Left ventricle myocardium inferior (tissue), 1 donor: Measurements from ENCODE around the gene STIL. TPM values are rescaled to one million over a fixed set of nuclear protein-coding genes. Genes with fewer than 3 reads are reported as not detected.
"Not testable (repeated sequence)": the region's sequence is repeated elsewhere in the genome, so short reads cannot be mapped to it uniquely, and the experiment has no call there.

Experiments used
- DNase-seq: peaks from one replicate; pipeline ENCODE4 v3.0.0-alpha.2; 2020
- H3K27ac ChIP-seq: fragments of 200-600 bp; replicated peaks from 2 replicates; pipeline ENCODE4 v1.8.0; 2021
- H3K27me3 ChIP-seq: fragments of 200-600 bp; 2 replicates; pipeline ENCODE4 v1.8.0; 2021; ENCODE audit warnings: low read depth
- H3K36me3 ChIP-seq: fragments of 200-600 bp; 2 replicates; pipeline ENCODE4 v1.8.0; 2021
- H3K4me1 ChIP-seq: fragments of 200-600 bp; 2 replicates; pipeline ENCODE4 v1.8.0; 2021
- H3K4me3 ChIP-seq: fragments of 200-600 bp; 2 replicates; pipeline ENCODE4 v1.8.0; 2021; ENCODE audit warnings: mild to moderate bottlenecking, moderate library complexity
- H3K9me3 ChIP-seq: fragments of 200-600 bp; replicated peaks from 2 replicates; pipeline ENCODE4 v1.8.0; 2021
- intact Hi-C: fragments of 100-400 bp; cut with micrococcal nuclease; formaldehyde crosslinking; loops from one replicate; pipeline ENCODE4 v1.11.0; 2022
- total RNA-seq: library from RNA; stranded (reverse); fragmentation: NEBNext Ultra II Directional; extraction: Animal tissue kit (Norgen Biotek cat#: 25700); gene quantifications from one replicate; pipeline ENCODE4 v1.2.1, GENCODE V29; 2021
- TF ChIP-seq, protein P1 (sequence below): fragments of 200-600 bp; IDR thresholded peaks from 2 replicates; pipeline ENCODE4 v1.8.0; 2021; ENCODE audit warnings: antibody characterized with exemption, mild to moderate bottlenecking, borderline replicate concordance
- donor health status: DM: no; HTN: yes; CAD: no; lungs with severe emphysema.

The STIL gene
- total RNA-seq, 1 donor from 2014 or later: 0.58 TPM

DNA sequence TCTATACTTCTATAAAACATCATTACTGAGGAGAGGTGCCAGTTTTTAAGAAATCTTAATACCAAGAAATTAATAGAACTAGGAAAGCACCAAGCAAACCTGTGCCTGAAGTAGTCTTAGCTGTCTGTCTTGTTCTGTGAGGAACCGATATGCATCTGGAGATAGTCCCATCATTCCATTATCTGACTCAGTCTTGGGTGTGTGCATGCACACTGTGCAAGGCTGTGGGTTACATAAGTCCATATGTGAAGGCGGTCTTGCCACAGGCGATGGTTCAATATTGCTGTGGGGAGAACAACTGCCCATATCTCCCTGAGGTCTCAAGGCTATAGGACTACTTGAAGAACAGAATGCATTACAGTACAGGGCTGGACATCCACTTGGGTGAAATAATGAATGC is 33.8 kb downstream of the STIL start:
- Histone ChIP-seq H3K9me3 (no peaks in the 10 kb centered on the region), H3K4me3 (no peak overlapping the region), H3K27ac (no peak overlapping the region), H3K4me1 (no peaks in the 10 kb centered on the region), H3K36me3 (peaks cover 8% of the 10 kb centered on the region), H3K27me3 (no peaks in the 10 kb centered on the region)
- no peak for DNase-seq
- TF ChIP-seq, protein P1, sequence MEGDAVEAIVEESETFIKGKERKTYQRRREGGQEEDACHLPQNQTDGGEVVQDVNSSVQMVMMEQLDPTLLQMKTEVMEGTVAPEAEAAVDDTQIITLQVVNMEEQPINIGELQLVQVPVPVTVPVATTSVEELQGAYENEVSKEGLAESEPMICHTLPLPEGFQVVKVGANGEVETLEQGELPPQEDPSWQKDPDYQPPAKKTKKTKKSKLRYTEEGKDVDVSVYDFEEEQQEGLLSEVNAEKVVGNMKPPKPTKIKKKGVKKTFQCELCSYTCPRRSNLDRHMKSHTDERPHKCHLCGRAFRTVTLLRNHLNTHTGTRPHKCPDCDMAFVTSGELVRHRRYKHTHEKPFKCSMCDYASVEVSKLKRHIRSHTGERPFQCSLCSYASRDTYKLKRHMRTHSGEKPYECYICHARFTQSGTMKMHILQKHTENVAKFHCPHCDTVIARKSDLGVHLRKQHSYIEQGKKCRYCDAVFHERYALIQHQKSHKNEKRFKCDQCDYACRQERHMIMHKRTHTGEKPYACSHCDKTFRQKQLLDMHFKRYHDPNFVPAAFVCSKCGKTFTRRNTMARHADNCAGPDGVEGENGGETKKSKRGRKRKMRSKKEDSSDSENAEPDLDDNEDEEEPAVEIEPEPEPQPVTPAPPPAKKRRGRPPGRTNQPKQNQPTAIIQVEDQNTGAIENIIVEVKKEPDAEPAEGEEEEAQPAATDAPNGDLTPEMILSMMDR: no peak
- intact Hi-C loops: no loop called here

DNA sequence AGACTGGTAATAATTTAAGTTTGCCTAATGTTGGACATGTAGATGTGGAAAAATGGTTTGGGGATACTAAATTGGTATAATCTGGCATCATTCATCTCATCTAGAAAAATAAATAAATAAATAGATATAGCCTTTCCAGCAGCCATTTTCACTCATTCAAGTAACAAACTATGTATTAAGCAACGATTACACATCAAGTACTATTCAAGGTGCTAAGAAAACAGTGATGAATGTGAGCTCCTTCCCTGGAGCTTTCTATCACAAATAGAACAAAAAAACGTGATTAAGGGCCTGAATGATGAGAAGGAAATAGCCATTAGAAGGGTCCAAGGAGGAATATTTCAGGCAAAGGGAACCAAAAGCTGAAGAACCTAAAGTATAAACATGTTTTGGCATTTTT is 37.1 kb downstream of the STIL start:
- H3K4me3 ChIP-seq: no peak overlapping the region
- H3K27ac ChIP-seq: no peak overlapping the region
- intact Hi-C loops: no loop called here
- DNase-seq: no peak
- H3K9me3 ChIP-seq: no peaks in the 10 kb centered on the region
- TF ChIP-seq, protein P1: no peak
- H3K27me3 ChIP-seq: no peaks in the 10 kb centered on the region
- H3K36me3 ChIP-seq: peaks cover 8% of the 10 kb centered on the region
- H3K4me1 ChIP-seq: no peaks in the 10 kb centered on the region

DNA sequence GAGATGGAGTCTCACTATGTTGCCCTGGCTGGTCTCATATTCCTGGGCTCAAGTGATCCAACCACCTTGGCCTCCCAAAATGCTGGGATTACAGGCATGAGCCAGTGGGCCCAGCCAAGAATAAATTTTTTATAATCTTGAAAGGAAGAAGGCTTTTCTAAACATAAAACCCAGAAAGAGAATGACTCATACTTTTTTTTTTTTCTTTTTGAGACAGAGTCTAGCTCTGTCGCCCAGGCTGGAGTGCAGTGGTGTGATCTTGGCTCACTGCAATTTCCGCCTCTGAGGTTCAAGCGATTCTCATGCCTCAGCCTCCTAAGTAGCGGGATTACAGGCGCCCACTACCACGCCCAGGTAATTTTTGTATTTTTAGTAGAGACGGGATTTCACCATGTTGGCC is 38.1 kb downstream of the STIL start:
- H3K9me3 ChIP-seq, H3K4me1 ChIP-seq, H3K4me3 ChIP-seq, H3K27me3 ChIP-seq, DNase-seq, H3K27ac ChIP-seq, H3K36me3 ChIP-seq, intact Hi-C loops: not testable (repeated sequence)

DNA sequence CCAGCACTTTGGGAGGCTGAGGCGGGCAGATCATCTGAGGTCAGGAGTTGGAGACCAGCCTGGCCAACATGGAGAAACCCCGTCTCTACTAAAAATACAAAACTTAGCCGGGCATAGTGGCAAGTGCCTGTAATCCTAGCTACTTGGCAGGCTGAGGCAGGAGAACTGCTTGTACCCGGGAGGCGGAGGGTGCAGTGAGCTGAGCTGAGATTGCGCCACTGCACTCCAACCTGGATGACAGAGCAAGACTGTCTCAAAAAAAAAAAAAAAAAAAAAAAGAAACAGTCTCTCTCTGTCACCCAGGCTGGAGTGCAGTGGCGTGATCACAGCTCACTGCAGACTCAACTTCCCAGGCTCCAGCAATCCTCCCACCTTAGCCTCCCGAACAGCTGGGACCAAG is 48.4 kb downstream of the STIL start:
- intact Hi-C loops, DNase-seq, H3K4me3 ChIP-seq: not testable (repeated sequence)

DNA sequence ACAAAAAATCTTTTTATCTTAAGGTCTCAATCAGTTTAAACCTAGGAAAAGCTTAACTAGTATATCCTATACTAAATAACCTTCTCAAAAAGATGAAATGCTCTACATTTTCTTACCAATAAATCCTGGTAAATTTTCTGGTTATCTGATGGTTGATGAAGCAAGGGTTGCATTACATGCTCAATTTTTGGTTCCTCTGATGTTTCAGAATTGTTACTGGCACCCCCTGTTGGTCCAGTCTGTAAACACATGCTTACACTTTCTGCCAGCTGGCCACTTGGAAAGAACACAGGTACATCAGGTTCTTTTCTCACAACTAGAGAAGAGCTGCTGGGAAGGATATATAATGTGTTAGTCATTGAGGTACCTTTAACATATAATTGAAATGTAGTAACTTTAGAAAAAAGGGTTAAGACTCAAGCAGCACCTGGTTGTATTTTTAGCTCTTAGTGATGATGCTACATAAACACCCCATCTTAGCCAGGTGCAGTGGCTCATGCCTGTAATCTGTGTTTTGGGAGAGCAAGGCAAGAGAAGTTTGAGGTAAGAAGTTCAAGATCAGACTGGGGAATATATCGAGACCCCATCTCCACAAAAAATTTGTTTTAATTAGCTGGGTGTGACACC is 51.0 kb downstream of the STIL start:
- no peak overlapping the region for H3K27ac ChIP-seq
- TF ChIP-seq, protein P1: peak; percentile 69
- no peak overlapping the region for H3K4me3 ChIP-seq
- H3K27me3 ChIP-seq: no peaks in the 10 kb centered on the region
- H3K4me1 ChIP-seq: no peaks in the 10 kb centered on the region
- intact Hi-C loops: loop anchor here (5.0 kb wide), 1 partner anchor 86 kb away; no protein-coding TSS in a partner anchor
- no peaks in the 10 kb centered on the region for H3K36me3 ChIP-seq
- no peak for DNase-seq
- no peaks in the 10 kb centered on the region for H3K9me3 ChIP-seq

More for the DNA sequence above, 48.4 kb downstream of the STIL start:
- not testable (repeated sequence) for H3K27ac ChIP-seq, H3K27me3 ChIP-seq, H3K36me3 ChIP-seq, H3K4me1 ChIP-seq, H3K9me3 ChIP-seq

DNA sequence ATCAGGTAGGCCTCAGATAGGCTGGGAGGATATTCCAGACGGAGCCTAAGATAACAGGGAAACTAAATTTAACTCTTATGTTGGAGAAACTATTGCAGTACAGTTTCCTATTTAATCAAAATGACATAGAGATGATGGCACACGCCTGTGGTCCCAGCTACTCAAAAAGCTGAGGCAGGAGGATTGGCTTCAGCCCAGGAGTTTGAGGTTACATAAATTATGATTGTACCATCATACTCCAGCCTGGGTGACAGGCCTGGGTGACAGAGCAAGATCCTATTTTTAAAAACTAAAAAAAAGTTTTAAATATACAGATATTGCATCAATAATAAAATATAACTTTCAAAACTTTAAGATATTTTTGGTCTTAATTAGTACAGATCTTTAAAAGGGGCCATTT is 56.7 kb downstream of the STIL start:
- intact Hi-C loops: no loop called here
- no peak for DNase-seq
- H3K4me1 ChIP-seq: no peaks in the 10 kb centered on the region
- H3K27me3 ChIP-seq: no peaks in the 10 kb centered on the region
- H3K36me3 ChIP-seq: no peaks in the 10 kb centered on the region
- no peak overlapping the region for H3K4me3 ChIP-seq
- H3K9me3 ChIP-seq: no peaks in the 10 kb centered on the region
- TF ChIP-seq, protein P1: no peak
- no peak overlapping the region for H3K27ac ChIP-seq
